ENCODE measurements around the gene PDCD7.

DNA sequence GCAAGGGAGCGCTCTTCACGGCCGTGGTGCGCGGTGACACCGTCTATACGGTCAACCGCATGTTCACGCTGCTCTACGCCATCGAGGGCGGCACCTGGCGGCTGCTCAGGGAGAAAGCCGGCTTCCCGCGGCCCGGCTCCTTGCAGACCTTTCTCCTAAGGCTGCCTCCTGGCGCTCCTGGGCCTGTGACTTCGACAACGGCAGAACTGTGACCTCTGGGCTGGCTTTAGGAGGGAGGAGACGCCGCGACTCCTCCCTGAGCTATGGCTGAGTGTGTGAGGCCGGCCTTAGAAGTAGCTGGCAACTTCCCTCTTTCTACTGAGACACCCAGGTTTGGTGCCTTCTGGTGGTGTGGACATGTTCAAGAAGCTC is 55.6 kb downstream of the PDCD7 start:
- no peak for TF ChIP-seq POLR2A (IDR thresholded peaks at IDR 0.05)
- TF ChIP-seq, protein P1, sequence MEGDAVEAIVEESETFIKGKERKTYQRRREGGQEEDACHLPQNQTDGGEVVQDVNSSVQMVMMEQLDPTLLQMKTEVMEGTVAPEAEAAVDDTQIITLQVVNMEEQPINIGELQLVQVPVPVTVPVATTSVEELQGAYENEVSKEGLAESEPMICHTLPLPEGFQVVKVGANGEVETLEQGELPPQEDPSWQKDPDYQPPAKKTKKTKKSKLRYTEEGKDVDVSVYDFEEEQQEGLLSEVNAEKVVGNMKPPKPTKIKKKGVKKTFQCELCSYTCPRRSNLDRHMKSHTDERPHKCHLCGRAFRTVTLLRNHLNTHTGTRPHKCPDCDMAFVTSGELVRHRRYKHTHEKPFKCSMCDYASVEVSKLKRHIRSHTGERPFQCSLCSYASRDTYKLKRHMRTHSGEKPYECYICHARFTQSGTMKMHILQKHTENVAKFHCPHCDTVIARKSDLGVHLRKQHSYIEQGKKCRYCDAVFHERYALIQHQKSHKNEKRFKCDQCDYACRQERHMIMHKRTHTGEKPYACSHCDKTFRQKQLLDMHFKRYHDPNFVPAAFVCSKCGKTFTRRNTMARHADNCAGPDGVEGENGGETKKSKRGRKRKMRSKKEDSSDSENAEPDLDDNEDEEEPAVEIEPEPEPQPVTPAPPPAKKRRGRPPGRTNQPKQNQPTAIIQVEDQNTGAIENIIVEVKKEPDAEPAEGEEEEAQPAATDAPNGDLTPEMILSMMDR (IDR thresholded peaks at IDR 0.05), result peak; percentile 30 to 84 (median 60)
